GM19467 (cell line): Measurements from ENCODE around the gene AGBL1.

ENCODE experiments used
- ATAC-seq: cut with Tn5 transposase; IDR thresholded peaks from one replicate; pipeline ENCODE4 v1.9.1; 2021; ENCODE audit warnings: mild to moderate bottlenecking, moderate library complexity; ENCODE audit not compliant: unreplicated experiment

Gene AGBL1

GRCh38 chr15:86764021-86764420 lies 684.4 kb downstream of the AGBL1 start:
- ATAC-seq, result no peak

GRCh38 chr15:86765281-86765680 lies 685.6 kb downstream of the AGBL1 start:
- no peak for ATAC-seq

DNA sequence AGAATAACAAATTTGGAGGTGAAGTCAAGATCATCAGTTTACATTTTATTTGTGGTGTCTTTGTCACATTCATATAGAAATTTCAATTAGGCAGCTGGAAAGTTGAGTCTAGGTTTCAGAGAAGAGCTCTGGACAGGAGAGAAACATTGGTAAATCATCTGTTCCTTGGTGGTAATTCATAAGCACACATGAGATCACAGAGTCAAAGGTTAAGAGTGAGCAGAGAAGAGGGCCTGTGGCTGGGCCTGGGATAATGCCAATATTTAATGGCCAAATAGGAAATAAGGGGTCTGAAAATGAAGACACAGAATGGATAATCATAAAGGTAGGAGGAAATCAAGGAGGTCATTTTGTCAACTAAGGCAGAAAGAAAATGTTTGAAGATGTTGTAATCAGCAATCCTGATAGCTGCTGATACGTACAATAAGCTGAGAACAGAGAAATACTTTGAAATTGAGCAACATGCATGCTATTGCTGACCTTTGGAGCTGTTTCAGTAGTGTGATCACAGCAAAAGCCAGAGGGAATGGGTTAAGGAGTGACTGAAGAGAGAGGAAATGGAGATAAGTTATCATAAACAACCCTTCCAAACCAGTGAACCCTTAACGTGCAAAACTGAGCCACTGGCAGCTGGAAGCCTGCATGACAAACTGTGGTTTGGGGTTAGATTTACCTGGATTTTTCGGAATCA lies 692.8 kb downstream of the AGBL1 start:
- ATAC-seq, result no peak

DNA sequence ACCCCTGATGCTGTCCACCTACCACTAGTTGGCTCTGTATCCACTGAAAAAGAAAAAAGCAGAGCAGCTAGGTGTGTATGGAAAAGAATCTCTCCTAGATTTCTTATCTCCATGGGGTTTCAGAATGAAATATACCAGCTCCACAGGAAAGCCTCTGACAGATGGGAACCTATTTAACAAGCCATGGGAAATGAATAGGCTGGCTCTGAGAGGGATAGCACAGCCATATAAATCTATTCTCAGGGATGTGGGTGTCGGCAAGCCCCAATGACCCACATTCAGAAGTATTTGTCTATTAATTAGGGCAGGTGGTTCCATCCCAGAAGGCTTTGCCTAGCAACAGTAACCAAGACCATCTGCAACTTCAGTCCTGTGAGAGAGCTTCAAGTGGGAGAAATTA lies 694.1 kb downstream of the AGBL1 start:
- no peak for ATAC-seq

DNA sequence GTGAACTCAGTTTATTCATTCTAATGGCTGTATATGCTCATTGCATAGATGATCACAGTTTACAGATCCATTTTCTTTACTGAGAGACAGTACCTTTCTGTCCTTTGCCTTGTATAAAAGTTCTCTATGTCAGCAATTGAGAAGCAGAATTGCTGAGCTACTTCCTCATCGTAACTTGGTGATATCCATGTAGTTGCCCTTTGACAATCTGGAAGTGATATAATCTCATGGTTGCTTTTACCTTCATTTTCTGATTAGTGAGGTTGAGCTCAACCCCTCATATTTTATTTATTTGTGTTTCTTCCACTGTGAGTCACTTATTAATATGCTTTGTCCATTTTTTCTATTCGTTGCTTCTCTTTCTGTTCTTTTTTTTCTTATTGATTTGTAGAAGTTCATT lies 696.5 kb downstream of the AGBL1 start:
- no peak for ATAC-seq

DNA sequence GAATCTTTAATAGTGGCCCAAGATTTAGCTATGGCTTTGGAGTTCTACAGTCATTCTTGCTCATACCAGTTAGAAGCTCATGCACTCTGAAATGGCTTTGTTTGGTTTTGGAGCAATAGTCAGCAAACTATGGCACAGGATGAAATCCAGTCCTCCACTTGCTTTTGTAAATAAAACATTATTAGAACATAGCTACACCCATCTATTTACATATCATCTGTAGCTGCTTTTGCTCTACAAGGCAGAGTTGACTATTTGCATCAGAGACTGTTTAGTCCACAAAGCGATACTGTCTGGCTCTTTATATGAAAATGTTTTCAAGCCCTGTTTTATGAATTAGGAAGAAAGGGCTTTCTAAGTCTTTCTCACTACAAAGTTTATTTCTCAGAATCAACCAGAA lies 716.9 kb downstream of the AGBL1 start:
- ATAC-seq, result no peak

DNA sequence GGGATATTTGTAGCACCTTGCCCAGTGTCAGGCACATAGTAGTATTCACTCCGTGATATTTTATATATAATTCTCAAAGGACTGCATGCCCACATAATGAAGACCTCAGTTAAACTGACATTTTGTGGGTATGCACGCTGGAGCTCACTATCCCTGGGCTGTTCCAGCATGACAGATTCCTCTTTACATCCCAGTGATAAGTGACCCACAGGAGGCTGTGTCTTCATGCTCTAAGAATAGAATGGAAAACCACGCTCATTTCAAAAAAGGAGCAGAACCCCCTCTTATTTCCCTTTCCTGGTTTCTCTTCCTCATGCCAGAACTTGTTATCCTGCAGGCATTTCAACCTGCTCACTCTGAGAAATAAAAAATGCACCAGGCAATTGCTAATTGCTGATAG lies 717.5 kb downstream of the AGBL1 start:
- no peak for ATAC-seq

- ATAC-seq, result no peak
These were observed 719.6 kb downstream of the AGBL1 start for GRCh38 chr15:86799226-86799625.

DNA sequence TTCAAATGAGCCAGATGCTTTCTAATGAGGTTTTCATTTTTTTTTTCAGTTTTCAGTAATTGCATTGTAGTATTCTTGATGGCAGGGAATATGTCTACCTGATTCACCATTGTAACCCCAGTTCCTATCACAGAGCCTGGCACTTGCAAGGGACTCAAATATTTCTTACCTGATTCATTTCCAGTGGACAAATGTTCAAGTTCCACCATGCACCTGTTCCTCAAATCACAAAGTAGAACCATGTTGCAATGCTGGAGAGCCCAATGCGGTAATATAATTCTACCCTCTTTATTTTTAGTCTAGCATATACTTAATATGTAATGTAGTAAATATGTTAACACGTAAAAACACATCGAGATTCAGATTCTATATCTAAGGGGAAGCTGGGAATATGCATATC lies 722.6 kb downstream of the AGBL1 start:
- ATAC-seq, result no peak

DNA sequence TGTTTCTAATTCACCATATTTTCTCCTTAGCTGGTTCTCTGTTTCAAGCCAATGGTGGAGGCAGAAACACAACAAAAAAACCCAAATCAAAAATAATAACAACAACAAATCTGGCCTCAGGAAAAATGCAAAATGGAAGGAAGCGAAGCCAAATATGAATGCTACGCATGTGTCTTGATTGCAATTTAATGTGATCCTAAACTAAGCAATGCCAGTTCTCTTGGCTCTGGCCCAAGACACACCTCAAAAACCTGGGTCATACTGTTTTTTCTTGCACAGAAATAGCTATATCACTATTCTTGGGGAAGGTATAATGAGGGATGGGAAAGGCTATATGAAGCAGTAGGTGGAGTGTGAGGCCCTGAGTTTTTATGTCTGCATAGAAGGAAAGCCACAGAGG lies 724.7 kb downstream of the AGBL1 start:
- ATAC-seq, result no peak

DNA sequence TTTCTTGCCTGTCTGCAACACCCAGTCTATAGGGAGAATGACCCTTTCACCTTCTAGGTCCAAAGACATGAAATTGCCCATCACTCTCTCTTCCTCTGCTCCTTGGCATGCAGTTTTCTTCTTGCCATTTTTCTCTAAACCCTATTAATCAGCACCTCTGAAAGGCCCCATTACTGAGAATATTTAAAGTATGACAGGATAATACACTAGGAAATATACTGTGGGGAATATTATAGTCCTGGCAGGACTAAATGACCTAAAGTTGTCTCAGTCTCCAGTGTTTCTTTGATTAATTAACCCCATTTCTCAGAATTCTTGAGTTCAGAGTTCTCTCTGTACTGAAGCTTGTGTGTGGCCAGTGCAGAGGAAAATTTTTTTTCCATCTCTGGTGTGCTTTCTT lies 730.7 kb downstream of the AGBL1 start:
- no peak for ATAC-seq

- no peak for ATAC-seq
These were observed 734.2 kb downstream of the AGBL1 start for GRCh38 chr15:86813892-86814291.

DNA sequence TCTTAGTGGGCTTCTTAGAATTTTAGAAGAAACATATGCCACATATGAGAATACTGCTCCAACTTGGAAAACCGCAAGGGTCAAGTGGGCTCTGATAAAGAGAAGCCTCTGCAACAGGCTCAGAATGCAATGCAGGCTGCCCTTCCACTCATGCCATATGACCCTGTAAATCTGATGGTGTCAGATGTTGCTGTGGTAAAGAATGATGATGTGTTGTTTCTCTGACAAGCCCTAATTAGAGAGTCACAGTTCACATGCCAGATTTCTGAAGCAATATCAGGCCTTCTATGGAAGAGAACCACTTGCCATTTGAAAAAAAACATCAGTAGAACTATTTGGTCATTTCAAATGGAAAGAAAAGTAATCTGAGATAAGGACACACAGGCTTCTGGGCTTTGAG lies 749.6 kb downstream of the AGBL1 start:
- ATAC-seq, result no peak

- no peak for ATAC-seq
These were observed 750.6 kb downstream of the AGBL1 start for GRCh38 chr15:86830304-86830703.

GRCh38 chr15:86833595-86833994 lies 753.9 kb downstream of the AGBL1 start:
- ATAC-seq, result no peak

GRCh38 chr15:86834115-86834863 lies 754.6 kb downstream of the AGBL1 start:
- no peak for ATAC-seq

DNA sequence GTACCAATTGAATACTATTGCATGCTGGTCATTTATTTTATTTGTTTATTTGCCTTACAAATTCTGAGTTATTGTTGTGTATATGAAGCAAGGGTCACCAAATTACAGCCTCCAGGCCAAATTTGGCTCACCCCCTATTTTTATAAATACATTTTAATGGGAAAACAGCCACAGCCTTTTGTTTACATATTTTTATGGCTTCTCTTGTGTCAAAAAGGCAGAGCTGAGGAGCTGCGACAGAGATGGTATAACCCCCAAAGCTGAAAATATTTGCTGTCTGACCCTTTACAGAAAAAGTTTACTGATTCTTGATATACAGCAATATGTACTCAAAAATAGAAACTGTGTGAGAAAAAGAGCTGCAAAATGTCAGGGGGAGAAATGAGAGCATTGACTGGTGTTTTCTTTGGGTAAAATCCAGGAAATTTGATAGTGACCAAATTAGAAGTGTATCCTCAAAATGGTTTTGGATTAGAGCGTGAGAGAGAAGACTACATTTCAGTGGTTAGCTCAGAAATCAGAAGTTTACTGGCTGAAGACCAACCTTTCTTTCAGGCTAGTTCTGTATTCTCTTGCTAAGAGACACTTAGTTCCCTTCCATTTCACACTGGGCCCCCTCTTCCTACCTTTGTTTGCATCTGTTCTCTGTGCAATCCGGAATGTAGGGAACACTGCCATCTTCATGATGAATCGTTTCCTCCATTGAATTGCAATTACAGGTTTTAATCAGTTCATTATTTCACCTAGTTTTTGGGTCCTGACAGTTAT lies 757.8 kb downstream of the AGBL1 start:
- ATAC-seq, result no peak

- ATAC-seq, result no peak
These were observed 759.8 kb downstream of the AGBL1 start for GRCh38 chr15:86839502-86839901.

DNA sequence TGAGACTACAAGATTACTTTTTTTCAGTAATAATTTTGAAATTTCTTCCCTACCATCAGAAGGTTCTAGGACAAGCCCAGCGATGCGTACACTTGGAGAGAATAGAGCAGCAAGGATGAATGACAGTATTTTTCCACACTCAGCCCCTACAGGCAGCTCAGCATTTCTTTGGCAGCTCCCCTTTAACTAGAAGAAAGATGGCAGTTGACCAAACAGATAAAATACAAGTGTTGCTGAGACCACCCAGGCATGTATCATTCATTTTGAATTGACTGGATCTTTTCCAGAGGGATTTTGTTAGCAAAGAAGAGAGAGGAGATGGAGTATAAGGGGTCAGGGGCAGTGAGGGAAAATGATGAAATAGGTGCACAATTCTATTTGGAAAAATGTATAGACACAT lies 761.3 kb downstream of the AGBL1 start:
- no peak for ATAC-seq

- no peak for ATAC-seq
These were observed 762.5 kb downstream of the AGBL1 start for GRCh38 chr15:86842199-86842598.

GRCh38 chr15:86846036-86846435 lies 766.4 kb downstream of the AGBL1 start:
- no peak for ATAC-seq

GRCh38 chr15:86849136-86849535 lies 769.5 kb downstream of the AGBL1 start:
- no peak for ATAC-seq
